Inflammatory macrophage treated with lipopolysaccharide for 4 hours (primary cell): ENCODE results near the gene DTX3.
"Not testable (repeated sequence)": the region's sequence is repeated elsewhere in the genome, so short reads cannot be mapped to it uniquely, and the experiment has no call there.

Experiments used
- DNase-seq: peaks from one replicate; pipeline ENCODE4 v3.0.0-alpha.2; 2020

DTX3 gene

DNA sequence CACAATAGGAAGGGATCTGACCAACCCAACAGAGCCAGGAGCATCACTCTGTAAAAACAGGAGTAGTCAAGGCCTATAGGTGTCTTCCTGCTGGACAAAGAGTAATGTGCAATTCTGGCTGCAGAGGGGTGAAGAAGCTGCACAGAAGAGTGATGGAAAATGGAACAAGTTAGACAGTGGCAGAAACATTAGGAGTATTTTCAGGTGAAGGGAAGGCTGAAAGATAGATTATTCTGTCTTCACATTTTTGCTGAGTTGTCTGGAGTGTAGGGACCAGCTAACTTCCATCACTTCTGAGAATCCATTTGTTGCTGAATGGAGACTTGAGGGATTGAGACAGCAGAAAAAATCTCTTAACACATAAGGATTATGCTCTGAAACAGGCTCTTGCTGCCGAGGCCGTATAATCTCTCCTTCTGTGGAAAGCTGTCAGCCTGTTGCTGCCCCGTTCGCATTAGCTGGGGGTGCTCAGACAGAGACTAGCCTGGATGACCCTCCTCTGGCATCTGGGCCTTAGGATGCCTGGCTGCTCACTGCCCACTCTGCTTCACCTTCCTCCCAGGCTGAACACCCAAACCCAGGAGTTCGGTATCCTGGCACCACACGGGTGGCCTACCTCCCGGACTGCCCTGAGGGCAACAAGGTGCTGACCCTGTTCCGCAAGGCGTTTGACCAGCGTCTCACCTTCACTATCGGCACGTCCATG, 3.5 kb downstream of the DTX3 start:
- DNase-seq = no peak

- DNase-seq = no peak
These were observed 4.6 kb downstream of the DTX3 start for GRCh38 chr12:57609101-57609780.

GRCh38 chr12:57609781-57610553, 5.3 kb downstream of the DTX3 start:
- DNase-seq = no peak

DNA sequence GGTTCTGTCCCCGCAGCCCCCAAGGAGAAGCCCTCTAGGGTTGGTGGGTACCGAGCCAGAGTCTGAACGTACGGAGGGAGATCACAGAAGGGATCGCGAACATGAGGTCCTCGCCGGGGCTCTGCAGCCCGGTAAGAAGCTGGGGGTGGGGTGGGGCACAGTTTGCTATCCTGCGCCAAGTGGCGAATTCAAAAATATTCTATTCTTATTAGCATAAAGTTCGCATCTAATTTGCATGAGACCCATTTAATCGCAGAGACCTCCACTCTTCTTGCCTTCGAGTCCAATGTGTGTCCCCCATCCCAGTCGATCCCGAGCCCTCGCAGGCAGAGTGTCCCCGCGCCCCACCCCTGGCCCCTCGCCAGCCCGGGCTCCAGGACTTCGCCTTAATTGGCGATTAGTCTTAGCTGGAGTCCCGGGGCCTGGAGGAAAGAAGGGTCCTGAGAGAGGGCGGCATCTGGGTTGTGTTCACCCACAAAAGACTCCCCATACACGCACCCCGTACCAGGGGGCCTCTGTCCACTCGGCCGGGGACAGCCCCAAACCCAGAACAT, 6.0 kb downstream of the DTX3 start:
- DNase-seq = no peak

- DNase-seq = no peak
These were observed 6.6 kb downstream of the DTX3 start, which contains the start of gene ARHGEF25 for GRCh38 chr12:57611108-57611826. Gene ARHGEF25, plus strand, starts transcription at chr12:57611435. Its CDS starts 460 bp downstream, at chr12:57611895.

DNA sequence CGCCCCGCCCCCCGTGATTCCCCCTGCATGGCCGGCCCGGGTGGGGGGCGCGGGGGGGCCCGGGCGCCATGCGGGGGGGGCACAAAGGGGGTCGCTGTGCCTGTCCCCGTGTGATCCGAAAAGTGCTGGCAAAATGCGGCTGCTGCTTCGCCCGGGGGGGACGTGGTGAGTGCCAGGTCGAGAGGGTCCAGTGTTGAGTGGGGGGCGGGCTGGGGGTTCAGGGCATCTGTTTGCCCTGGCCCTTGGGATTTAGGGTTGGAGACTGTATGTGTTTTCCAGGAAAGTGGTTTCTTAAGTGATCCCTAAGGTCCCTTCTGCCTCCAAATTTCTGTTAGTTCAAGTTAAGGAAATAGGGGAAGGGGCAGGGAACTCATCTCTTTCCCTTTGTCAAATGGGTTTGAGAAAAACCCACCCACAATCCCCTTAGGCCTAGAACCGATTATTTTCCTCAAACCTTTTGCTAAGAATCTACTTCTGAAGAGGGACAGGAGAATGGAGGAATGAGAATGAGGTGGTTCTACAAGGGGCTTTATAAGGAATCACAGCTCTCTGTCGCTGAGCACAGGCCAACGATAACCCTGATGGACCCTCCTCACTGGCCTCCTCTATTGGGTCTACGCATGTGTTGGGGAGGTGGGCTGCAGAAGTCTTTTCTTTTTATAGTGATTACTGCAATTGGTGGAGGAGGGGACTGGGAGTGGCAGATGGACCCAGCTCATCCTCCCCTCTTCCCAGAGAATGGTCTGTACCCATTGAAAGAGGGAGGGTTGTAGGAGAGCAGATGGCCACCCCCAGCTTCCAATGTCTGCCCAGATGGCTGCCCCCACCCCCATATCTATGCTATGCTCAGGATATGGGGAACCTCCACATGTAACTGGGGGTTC, 7.4 kb downstream of the DTX3 start:
- DNase-seq = no peak

DNA sequence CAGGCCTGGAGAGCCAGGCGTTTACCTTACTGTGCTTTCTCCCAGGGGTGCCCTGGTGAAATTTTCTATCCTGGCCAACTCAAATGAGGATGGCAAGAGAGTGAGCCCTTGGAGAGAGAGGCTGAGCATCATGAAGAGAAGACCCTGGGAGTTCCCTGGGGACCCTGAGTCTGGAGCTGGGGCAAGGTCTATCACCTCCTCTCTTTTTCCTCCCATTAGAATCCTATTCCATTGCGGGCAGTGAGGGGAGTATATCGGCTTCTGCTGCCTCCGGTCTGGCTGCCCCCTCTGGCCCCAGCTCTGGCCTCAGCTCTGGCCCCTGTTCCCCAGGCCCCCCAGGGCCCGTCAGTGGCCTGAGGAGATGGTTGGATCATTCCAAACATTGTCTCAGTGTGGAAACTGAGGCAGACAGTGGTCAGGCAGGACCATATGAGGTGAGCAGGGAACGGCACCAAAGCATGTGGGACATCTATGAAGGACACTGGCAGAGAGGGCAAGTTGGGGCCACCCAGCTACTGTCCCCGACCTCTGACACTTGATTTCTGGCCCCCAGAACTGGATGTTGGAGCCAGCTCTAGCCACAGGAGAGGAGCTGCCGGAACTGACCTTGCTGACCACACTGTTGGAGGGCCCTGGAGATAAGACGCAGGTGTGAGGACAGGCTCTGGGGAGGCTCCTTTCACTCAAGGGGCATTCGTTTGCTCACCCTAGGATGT, 8.2 kb downstream of the DTX3 start:
- no peak for DNase-seq

GRCh38 chr12:57613427-57614109, 8.9 kb downstream of the DTX3 start:
- no peak for DNase-seq

GRCh38 chr12:57614178-57614947, 9.7 kb downstream of the DTX3 start:
- no peak for DNase-seq

DNA sequence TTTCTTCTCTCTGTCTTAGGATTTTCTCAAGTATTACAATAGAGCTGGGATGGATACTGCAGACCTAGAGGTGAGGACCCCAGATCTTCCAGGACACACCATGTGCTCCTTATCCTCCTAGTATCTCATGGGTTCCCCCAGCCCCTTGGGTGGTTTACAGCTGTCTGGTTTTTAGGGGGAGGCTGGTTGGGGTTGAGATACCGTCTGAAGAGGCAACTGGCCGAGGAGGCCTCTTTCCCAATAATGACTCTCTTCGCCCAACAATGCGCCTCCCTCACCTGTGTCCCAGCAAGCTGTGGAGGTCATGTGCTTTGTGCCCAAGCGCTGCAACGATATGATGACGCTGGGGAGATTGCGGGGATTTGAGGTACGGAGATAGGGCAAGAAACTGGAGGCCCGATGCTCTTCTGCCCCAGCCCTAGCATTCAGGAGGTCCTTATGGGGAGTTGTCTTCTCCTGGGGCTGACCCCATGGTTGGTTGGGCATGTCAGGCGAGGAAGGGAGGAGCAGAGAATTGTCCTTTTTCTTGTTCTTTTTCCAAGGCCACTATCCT, 10.4 kb downstream of the DTX3 start:
- DNase-seq = no peak

GRCh38 chr12:57615637-57616036, 11.0 kb downstream of the DTX3 start:
- no peak for DNase-seq

GRCh38 chr12:57616383-57617101, 11.9 kb downstream of the DTX3 start:
- no peak for DNase-seq

GRCh38 chr12:57617942-57618341, 13.3 kb downstream of the DTX3 start:
- no peak for DNase-seq

- not testable (repeated sequence) for DNase-seq
These were observed 13.8 kb downstream of the DTX3 start for GRCh38 chr12:57618431-57618830.

- no peak for DNase-seq
These were observed 14.4 kb downstream of the DTX3 start for GRCh38 chr12:57618966-57619433.

- no peak for DNase-seq
These were observed 15.0 kb downstream of the DTX3 start for GRCh38 chr12:57619434-57620244.

DNA sequence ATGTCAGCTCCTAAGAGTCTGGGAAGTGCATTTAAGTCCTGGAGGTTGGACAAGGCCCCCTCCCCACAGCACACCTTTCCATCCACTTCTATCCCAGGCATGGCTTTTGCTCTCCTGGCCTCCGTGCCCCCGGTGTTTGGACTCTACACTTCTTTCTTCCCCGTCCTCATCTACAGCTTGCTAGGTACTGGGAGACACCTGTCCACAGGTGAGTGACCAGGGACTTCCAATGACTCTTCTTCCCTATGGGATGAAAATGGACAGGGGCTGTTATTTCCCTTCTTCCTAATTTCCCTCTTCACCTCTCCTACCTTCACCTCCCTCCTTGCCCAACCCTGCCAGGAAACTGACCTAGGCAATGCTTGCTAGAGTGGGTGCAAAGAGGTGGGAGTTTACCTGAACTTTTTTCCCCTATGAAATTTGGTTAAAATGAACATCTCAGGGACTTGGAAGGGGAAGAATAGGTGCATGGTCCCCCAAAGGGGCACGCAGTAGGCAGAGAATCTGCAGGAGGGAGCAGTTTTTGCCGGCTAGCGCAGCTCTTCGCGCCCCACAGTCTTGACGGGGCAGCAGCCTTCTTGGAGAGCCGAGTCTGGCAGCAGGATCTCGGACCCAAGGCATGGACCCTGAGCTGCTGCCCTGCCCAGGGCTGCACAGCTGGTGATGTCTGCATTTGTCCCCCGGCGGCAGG, 15.8 kb downstream of the DTX3 start:
- DNase-seq = no peak
